GM12878 (cell line): Measurements from ENCODE around the gene ZKSCAN2. TPM values are rescaled to one million over a fixed set of nuclear protein-coding genes. Genes with fewer than 3 reads are reported as not detected.

ENCODE experiments used
- ATAC-seq: fragments of 200-7000 bp; cut with Tn5 transposase; 3 replicates; pipeline ENCODE4 v1.9.1; 2020; ENCODE audit warnings: mild to moderate bottlenecking, moderate library complexity
- BruUV-seq: library from RNA; stranded (reverse); fragments of 400-500 nt; replicated peaks from 2 replicates; lab custom pipeline; 2021; lab: Mats Ljungman, UMichigan
- CTCF ChIA-PET: fragments of 300-600 bp; sonication (Branson Sonifier 250); formaldehyde crosslinking; extraction: SDS; loops from one replicate; lab custom pipeline; 2021; ENCODE audit warnings: inconsistent platforms; lab: Yijun Ruan, JAX
- POLR2A ChIA-PET: fragments of 350-600 bp; formaldehyde crosslinking; extraction: SDS; loops from one replicate; lab custom pipeline; 2021; ENCODE audit warnings: inconsistent platforms; lab: Charles Lee
- RAD21 ChIA-PET: fragments of 300-600 bp; sonication (Branson Sonifier 250); formaldehyde crosslinking; loops from one replicate; lab custom pipeline; 2023; ENCODE audit warnings: antibody characterized with exemption; ENCODE audit not compliant: unreplicated experiment; lab: Charles Lee
- SMC1A ChIA-PET: fragments of 300-600 bp; sonication (Branson Sonifier 250); formaldehyde crosslinking; loops from one replicate; lab custom pipeline; 2023; ENCODE audit not compliant: unreplicated experiment, uncharacterized antibody; lab: Charles Lee
- DNase-seq: peaks from one replicate; pipeline ENCODE4 v3.0.0-alpha.2; 2011; ENCODE audit warnings: low read depth, low spot score
- FAIRE-seq: peaks from 3 replicates; lab custom pipeline; 2011; peaks lifted over from hg19 to GRCh38; lab: Jason Lieb, UNC
- H2AFZ ChIP-seq: 2 replicates; pipeline ENCODE4 v1.6.0; 2011; ENCODE audit warnings: low read depth, low read length, control low read depth; ENCODE audit not compliant: control insufficient read depth
- H3K27ac ChIP-seq: 2 replicates; pipeline ENCODE4 v1.5.1; 2011; ENCODE audit warnings: control low read depth; ENCODE audit not compliant: control insufficient read depth, insufficient read depth
- H3K27me3 ChIP-seq, 2 experiments: replicated peaks in 1 of 2; 2 replicates each; pipeline versions ENCODE4 v1.6.0 to v1.6.1; 2011; ENCODE audit warnings: low read length in 1 of 2; ENCODE audit not compliant: control insufficient read depth in 2 of 2, insufficient read depth in 2 of 2
- H3K36me3 ChIP-seq, 2 experiments: 2 replicates each; pipeline ENCODE4 v1.5.1; 2011; ENCODE audit warnings: low read length in 1 of 2; ENCODE audit not compliant: control insufficient read depth in 2 of 2, insufficient read depth in 2 of 2
- H3K4me1 ChIP-seq: 2 replicates; pipeline ENCODE4 v1.6.1; 2011; ENCODE audit warnings: mild to moderate bottlenecking, low read length, moderate library complexity, mixed read lengths; ENCODE audit not compliant: control insufficient read depth, insufficient read depth
- H3K4me2 ChIP-seq: 2 replicates; pipeline ENCODE4 v1.6.0; 2011; ENCODE audit warnings: control low read depth; ENCODE audit not compliant: control insufficient read depth, insufficient read depth
- H3K4me3 ChIP-seq: fragments of 200-600 bp; sonication (generic); 2 replicates; pipeline ENCODE4 v1.5.1; 2016
- H3K79me2 ChIP-seq: 2 replicates; pipeline ENCODE4 v1.6.0; 2011; ENCODE audit warnings: low read length; ENCODE audit not compliant: control insufficient read depth, insufficient read depth
- H3K9ac ChIP-seq: 2 replicates; pipeline ENCODE4 v1.8.0; 2011; ENCODE audit warnings: low read length, control low read depth, mixed read lengths; ENCODE audit not compliant: control insufficient read depth, insufficient read depth
- H3K9me3 ChIP-seq: replicated peaks from 3 replicates; pipeline ENCODE4 v1.5.1; 2011; ENCODE audit warnings: mild to moderate bottlenecking, low read length; ENCODE audit not compliant: control insufficient read depth, insufficient read depth
- H4K20me1 ChIP-seq: 2 replicates; pipeline ENCODE4 v1.6.0; 2011; ENCODE audit not compliant: control insufficient read depth, insufficient read depth
- CBX3 ChIP-seq: fragments of 200-600 bp; sonication (generic); IDR thresholded peaks from 2 replicates; pipeline ENCODE4 v1.6.1; 2016; ENCODE audit warnings: low read depth, borderline replicate concordance
- CREB1 ChIP-seq: IDR thresholded peaks from 2 replicates; pipeline ENCODE4 v1.6.1; 2012; ENCODE audit warnings: low read depth, mild to moderate bottlenecking, inconsistent platforms
- GATAD2B ChIP-seq: fragments of 450-650 bp; conservative IDR thresholded peaks from 2 replicates; pipeline ENCODE4 v1.6.1; 2017; ENCODE audit warnings: low read depth, mild to moderate bottlenecking, moderate library complexity
- ZSCAN29 ChIP-seq: fragments of 450-650 bp; IDR thresholded peaks from 2 replicates; pipeline ENCODE4 v1.6.1; 2017; ENCODE audit warnings: mild to moderate bottlenecking, moderate library complexity
- WGBS: methylation state at CpG from one replicate; pipeline ENCODE4 v1.1.6; 2016; ENCODE audit warnings: low lambda C conversion rate; ENCODE audit not compliant: insufficient replicate concordance, insufficient coverage; ENCODE audit errors: missing lambda C conversion rate; 5-methylcytosine and 5-hydroxymethylcytosine counted together
- in situ Hi-C: fragments of 300-500 bp; cut with MboI; formaldehyde crosslinking; loops from 9 replicates; pipeline ENCODE4 v1.14.3; 2018; ENCODE audit warnings: mixed read lengths
- intact Hi-C: fragments of 100-400 bp; cut with micrococcal nuclease; formaldehyde crosslinking; loops from one replicate; pipeline ENCODE4 v1.14.2; 2022; ENCODE audit not compliant: unreplicated experiment
- polyA plus RNA-seq, 11 experiments: library from polyadenylated mRNA; depleted of rRNA in 4 of 11; unstranded in 6 of 11; stranded (reverse) in 5 of 11; fragments of >200 nt; fragmentation: Nextera tagmentation in 4 of 11; fragmentation: Illumina TruSeq in 1 of 11; extraction: Ambion mirVana in 4 of 11; extraction: Trizol in 1 of 11; gene quantifications; 1 replicate in 1 of 11; 2 replicates in 10 of 11; pipeline versions ENCODE4 v1.2.1 to v1.2.3, GENCODE V29; 2011 to 2016; ENCODE audit warnings: inconsistent platforms in 2 of 11, missing spikeins in 2 of 11, low read depth in 1 of 11
- total RNA-seq, 4 experiments: library from RNA; depleted of rRNA in 3 of 4; stranded (reverse); fragments of >200 nt in 3 of 4; fragmentation: Illumina TruSeq in 1 of 4; extraction: Trizol in 1 of 4; gene quantifications; 2 replicates each; pipeline versions ENCODE4 v1.2.1 to v1.2.3, GENCODE V29; 2013 to 2021
- TF ChIP-seq, protein P1 (sequence below): fragments of 450-650 bp; conservative IDR thresholded peaks from 2 replicates; pipeline ENCODE4 v1.6.1; 2017; ENCODE audit warnings: mild to moderate bottlenecking, moderate library complexity
- TF ChIP-seq, protein P2 (sequence below): IDR thresholded peaks from 2 replicates; pipeline ENCODE4 v1.6.1; 2011; ENCODE audit warnings: borderline replicate concordance, low read depth, mild to moderate bottlenecking, moderate library complexity, mixed read lengths, low read length; ENCODE audit not compliant: insufficient read depth; ENCODE audit errors: extremely low read length
- TF ChIP-seq, protein P3 (sequence below): IDR thresholded peaks from 2 replicates; pipeline ENCODE4 v1.6.1; 2012; ENCODE audit warnings: mild to moderate bottlenecking, low read depth, low read length

Gene ZKSCAN2
- total and polyA plus RNA-seq, 10 of the 15 experiments (the other 5 are each of a cell fraction or from before 2014, with no cell fraction given): 0.75 to 6.6 (median 2.9) TPM

DNA sequence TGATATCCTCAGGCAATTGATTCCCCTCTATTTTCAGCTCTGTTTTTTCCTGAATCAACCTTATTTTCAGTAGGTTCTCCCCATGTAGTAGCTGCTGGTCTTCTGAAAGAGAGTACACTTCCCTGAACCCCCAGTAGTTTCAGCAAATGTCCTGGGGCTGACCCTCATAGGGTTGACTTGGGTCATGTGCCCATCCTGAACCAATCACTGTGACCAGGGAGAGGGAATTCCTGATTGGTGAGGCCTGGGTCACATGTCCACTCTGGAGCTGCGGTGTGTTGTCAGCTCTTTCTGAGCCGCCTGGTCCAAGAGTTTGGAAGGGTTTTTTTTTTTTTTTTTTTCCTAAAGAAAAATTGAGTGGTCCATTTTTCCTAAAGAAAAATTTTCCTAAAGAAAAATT, 8.3 kb upstream of the ZKSCAN2 start:
- ATAC-seq (no peak), DNase-seq (no peak), FAIRE-seq (no peak)
- Histone ChIP-seq H3K36me3 (peaks cover 0 to 8% of the 10 kb centered on the region in 2 experiments; a peak in 1 of 4 replicates), H4K20me1 (no peaks in the 10 kb centered on the region), H3K9ac (no peak overlapping the region), H3K27ac (no peak overlapping the region), H3K4me1 (no peaks in the 10 kb centered on the region), H3K4me2 (no peak overlapping the region), H2AFZ (no peak overlapping the region), H3K9me3 (no peaks in the 10 kb centered on the region), H3K4me3 (no peak overlapping the region), H3K27me3 (no peaks in the 10 kb centered on the region)
- intact Hi-C loops (no loop called here), in situ Hi-C loops (no loop called here)
- ChIA-PET SMC1A (interaction anchor here (0.7 kb wide), 1 partner anchor 447 kb away, joined by 3 read pairs; no protein-coding TSS in a partner anchor), RAD21 (interaction anchor here (1.9 kb wide), 1 partner anchor 10 kb away, joined by 5 read pairs; no protein-coding TSS in a partner anchor), CTCF (interaction anchor here (1.0 kb wide), 1 partner anchor 10 kb away, joined by 4 read pairs; no protein-coding TSS in a partner anchor), POLR2A (no interaction called here)
- WGBS: 100% methylated on average over 2 of the region's 2 CpGs
- BruUV-seq: no TSS peak
- TF ChIP-seq ZSCAN29 (no peak), CREB1 (no peak), CBX3 (no peak)
- TF ChIP-seq, protein P1, sequence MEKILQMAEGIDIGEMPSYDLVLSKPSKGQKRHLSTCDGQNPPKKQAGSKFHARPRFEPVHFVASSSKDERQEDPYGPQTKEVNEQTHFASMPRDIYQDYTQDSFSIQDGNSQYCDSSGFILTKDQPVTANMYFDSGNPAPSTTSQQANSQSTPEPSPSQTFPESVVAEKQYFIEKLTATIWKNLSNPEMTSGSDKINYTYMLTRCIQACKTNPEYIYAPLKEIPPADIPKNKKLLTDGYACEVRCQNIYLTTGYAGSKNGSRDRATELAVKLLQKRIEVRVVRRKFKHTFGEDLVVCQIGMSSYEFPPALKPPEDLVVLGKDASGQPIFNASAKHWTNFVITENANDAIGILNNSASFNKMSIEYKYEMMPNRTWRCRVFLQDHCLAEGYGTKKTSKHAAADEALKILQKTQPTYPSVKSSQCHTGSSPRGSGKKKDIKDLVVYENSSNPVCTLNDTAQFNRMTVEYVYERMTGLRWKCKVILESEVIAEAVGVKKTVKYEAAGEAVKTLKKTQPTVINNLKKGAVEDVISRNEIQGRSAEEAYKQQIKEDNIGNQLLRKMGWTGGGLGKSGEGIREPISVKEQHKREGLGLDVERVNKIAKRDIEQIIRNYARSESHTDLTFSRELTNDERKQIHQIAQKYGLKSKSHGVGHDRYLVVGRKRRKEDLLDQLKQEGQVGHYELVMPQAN: no peak
- TF ChIP-seq, all 136 proteins: peak for 0
- H3K79me2 ChIP-seq: peaks cover 5% of the 10 kb centered on the region

DNA sequence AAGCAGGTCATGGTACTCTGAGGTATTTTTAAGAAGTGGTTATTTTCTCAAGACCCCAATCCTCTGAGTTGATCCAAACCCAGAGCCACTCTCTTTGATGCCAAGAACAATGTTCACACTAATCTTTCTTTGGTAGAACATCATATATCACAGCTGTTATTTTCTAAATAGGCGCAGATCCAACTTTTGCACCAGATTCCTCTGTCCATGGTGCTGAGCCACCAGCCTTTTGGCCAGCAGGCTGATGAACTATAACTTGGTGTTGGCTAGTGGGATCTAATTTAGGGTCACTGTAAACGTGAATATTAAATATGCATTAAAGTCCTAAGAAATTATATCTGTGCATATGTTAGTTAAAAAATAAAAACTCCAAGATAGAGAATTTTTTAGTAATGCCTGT, 7.0 kb upstream of the ZKSCAN2 start:
- SMC1A ChIA-PET: interaction anchor here (0.6 kb wide), 1 partner anchor 683 kb away, joined by 3 read pairs; no protein-coding TSS in a partner anchor
- H3K4me2 ChIP-seq: no peak overlapping the region
- H3K4me1 ChIP-seq: no peaks in the 10 kb centered on the region; the same call in 1 of the 2 replicates
- in situ Hi-C loops: no loop called here
- H3K27me3 ChIP-seq: no peaks in the 10 kb centered on the region
- no peak for FAIRE-seq
- no peak overlapping the region for H3K27ac ChIP-seq
- ATAC-seq: no peak
- H3K36me3 ChIP-seq: peaks cover 0 to 3% of the 10 kb centered on the region in 2 experiments; a peak in 1 of 4 replicates
- CTCF ChIA-PET: no interaction called here
- 97% methylated on average over 2 of the region's 2 CpGs for WGBS
- no peak overlapping the region for H2AFZ ChIP-seq
- H3K4me3 ChIP-seq: no peak overlapping the region
- H3K9ac ChIP-seq: no peak overlapping the region
- no peaks in the 10 kb centered on the region; the same call in 1 of the 2 replicates for H4K20me1 ChIP-seq
- H3K79me2 ChIP-seq: peaks cover 18% of the 10 kb centered on the region
- BruUV-seq: no TSS peak
- POLR2A ChIA-PET: no interaction called here
- no peak for DNase-seq
- TF ChIP-seq, protein P2, sequence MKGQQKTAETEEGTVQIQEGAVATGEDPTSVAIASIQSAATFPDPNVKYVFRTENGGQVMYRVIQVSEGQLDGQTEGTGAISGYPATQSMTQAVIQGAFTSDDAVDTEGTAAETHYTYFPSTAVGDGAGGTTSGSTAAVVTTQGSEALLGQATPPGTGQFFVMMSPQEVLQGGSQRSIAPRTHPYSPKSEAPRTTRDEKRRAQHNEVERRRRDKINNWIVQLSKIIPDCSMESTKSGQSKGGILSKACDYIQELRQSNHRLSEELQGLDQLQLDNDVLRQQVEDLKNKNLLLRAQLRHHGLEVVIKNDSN: no peak
- TF ChIP-seq, protein P3, sequence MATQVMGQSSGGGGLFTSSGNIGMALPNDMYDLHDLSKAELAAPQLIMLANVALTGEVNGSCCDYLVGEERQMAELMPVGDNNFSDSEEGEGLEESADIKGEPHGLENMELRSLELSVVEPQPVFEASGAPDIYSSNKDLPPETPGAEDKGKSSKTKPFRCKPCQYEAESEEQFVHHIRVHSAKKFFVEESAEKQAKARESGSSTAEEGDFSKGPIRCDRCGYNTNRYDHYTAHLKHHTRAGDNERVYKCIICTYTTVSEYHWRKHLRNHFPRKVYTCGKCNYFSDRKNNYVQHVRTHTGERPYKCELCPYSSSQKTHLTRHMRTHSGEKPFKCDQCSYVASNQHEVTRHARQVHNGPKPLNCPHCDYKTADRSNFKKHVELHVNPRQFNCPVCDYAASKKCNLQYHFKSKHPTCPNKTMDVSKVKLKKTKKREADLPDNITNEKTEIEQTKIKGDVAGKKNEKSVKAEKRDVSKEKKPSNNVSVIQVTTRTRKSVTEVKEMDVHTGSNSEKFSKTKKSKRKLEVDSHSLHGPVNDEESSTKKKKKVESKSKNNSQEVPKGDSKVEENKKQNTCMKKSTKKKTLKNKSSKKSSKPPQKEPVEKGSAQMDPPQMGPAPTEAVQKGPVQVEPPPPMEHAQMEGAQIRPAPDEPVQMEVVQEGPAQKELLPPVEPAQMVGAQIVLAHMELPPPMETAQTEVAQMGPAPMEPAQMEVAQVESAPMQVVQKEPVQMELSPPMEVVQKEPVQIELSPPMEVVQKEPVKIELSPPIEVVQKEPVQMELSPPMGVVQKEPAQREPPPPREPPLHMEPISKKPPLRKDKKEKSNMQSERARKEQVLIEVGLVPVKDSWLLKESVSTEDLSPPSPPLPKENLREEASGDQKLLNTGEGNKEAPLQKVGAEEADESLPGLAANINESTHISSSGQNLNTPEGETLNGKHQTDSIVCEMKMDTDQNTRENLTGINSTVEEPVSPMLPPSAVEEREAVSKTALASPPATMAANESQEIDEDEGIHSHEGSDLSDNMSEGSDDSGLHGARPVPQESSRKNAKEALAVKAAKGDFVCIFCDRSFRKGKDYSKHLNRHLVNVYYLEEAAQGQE: peak; percentile 90
- no peak for TF ChIP-seq GATAD2B
- RAD21 ChIA-PET: no interaction called here
- no peaks in the 10 kb centered on the region for H3K9me3 ChIP-seq
- intact Hi-C loops: no loop called here
